ENCODE measurements around the gene CELF4. TPM values are rescaled to one million over a fixed set of nuclear protein-coding genes. Genes with fewer than 3 reads are reported as not detected.

Gene CELF4
- total RNA-seq, 1 experiment from 2014 or later = not detected

GRCh38 chr18:37243741-37244140 lies 321.9 kb downstream of the CELF4 start:
- H3K36me3 ChIP-seq = no peaks in the 10 kb centered on the region
- H3K27ac ChIP-seq = no peak overlapping the region
- no peaks in the 10 kb centered on the region for H3K9me3 ChIP-seq (replicated peaks)
- no peaks in the 10 kb centered on the region for H3K27me3 ChIP-seq
- no peak for DNase-seq
- no peaks in the 10 kb centered on the region for H3K4me1 ChIP-seq
- H3K4me3 ChIP-seq = no peak overlapping the region

GRCh38 chr18:37242826-37243560 lies 322.6 kb downstream of the CELF4 start:
- no peak for DNase-seq
- Histone ChIP-seq H3K4me3 (no peak overlapping the region), H3K36me3 (no peaks in the 10 kb centered on the region), H3K9me3 (replicated peaks) (no peaks in the 10 kb centered on the region), H3K4me1 (no peaks in the 10 kb centered on the region), H3K27me3 (no peaks in the 10 kb centered on the region), H3K27ac (no peak overlapping the region)

GRCh38 chr18:37242091-37242490 lies 323.5 kb downstream of the CELF4 start:
- Histone ChIP-seq H3K36me3 (no peaks in the 10 kb centered on the region), H3K9me3 (replicated peaks) (no peaks in the 10 kb centered on the region), H3K27me3 (no peaks in the 10 kb centered on the region), H3K27ac (no peak overlapping the region), H3K4me1 (no peaks in the 10 kb centered on the region), H3K4me3 (no peak overlapping the region)
- no peak for DNase-seq

- Histone ChIP-seq H3K27me3 (no peaks in the 10 kb centered on the region), H3K4me1 (no peaks in the 10 kb centered on the region), H3K36me3 (no peaks in the 10 kb centered on the region), H3K9me3 (replicated peaks) (no peaks in the 10 kb centered on the region), H3K27ac (no peak overlapping the region), H3K4me3 (no peak overlapping the region)
- no peak for DNase-seq
These were observed 327.1 kb downstream of the CELF4 start for GRCh38 chr18:37238282-37239108.

- Histone ChIP-seq H3K36me3 (no peaks in the 10 kb centered on the region), H3K27me3 (no peaks in the 10 kb centered on the region), H3K4me3 (no peak overlapping the region), H3K4me1 (no peaks in the 10 kb centered on the region), H3K27ac (no peak overlapping the region), H3K9me3 (replicated peaks) (no peaks in the 10 kb centered on the region)
- no peak for DNase-seq
These were observed 330.0 kb downstream of the CELF4 start for GRCh38 chr18:37235583-37235982.

- Histone ChIP-seq H3K4me3 (no peak overlapping the region), H3K36me3 (no peaks in the 10 kb centered on the region), H3K4me1 (no peaks in the 10 kb centered on the region), H3K27me3 (no peaks in the 10 kb centered on the region), H3K9me3 (replicated peaks) (no peaks in the 10 kb centered on the region), H3K27ac (no peak overlapping the region)
- DNase-seq = no peak
These were observed 334.3 kb downstream of the CELF4 start for GRCh38 chr18:37231251-37231650.

GRCh38 chr18:37230768-37231167 lies 334.8 kb downstream of the CELF4 start:
- no peaks in the 10 kb centered on the region for H3K27me3 ChIP-seq
- no peak overlapping the region for H3K27ac ChIP-seq
- DNase-seq = no peak
- no peaks in the 10 kb centered on the region for H3K9me3 ChIP-seq (replicated peaks)
- H3K4me3 ChIP-seq = no peak overlapping the region
- H3K36me3 ChIP-seq = no peaks in the 10 kb centered on the region
- no peaks in the 10 kb centered on the region for H3K4me1 ChIP-seq

- no peaks in the 10 kb centered on the region for H3K4me1 ChIP-seq
- H3K36me3 ChIP-seq = no peaks in the 10 kb centered on the region
- no peaks in the 10 kb centered on the region for H3K9me3 ChIP-seq (replicated peaks)
- no peak overlapping the region for H3K27ac ChIP-seq
- H3K4me3 ChIP-seq = no peak overlapping the region
- no peak for DNase-seq
- H3K27me3 ChIP-seq = no peaks in the 10 kb centered on the region
These were observed 340.3 kb downstream of the CELF4 start for GRCh38 chr18:37225279-37225678.

- H3K27me3 ChIP-seq = no peaks in the 10 kb centered on the region
- no peak overlapping the region for H3K27ac ChIP-seq
- no peaks in the 10 kb centered on the region for H3K9me3 ChIP-seq (replicated peaks)
- no peak for DNase-seq
- H3K36me3 ChIP-seq = no peaks in the 10 kb centered on the region
- H3K4me3 ChIP-seq = no peak overlapping the region
- no peaks in the 10 kb centered on the region for H3K4me1 ChIP-seq
These were observed 342.6 kb downstream of the CELF4 start for GRCh38 chr18:37222999-37223378.

- Histone ChIP-seq H3K9me3 (replicated peaks) (no peaks in the 10 kb centered on the region), H3K27ac (no peak overlapping the region), H3K4me1 (no peaks in the 10 kb centered on the region), H3K27me3 (no peaks in the 10 kb centered on the region), H3K4me3 (no peak overlapping the region), H3K36me3 (no peaks in the 10 kb centered on the region)
- no peak for DNase-seq
These were observed 343.1 kb downstream of the CELF4 start for GRCh38 chr18:37222354-37222998.

- Histone ChIP-seq H3K4me3 (no peak overlapping the region), H3K4me1 (no peaks in the 10 kb centered on the region), H3K27ac (no peak overlapping the region), H3K36me3 (no peaks in the 10 kb centered on the region), H3K9me3 (replicated peaks) (no peaks in the 10 kb centered on the region), H3K27me3 (no peaks in the 10 kb centered on the region)
- no peak for DNase-seq
These were observed 346.3 kb downstream of the CELF4 start for GRCh38 chr18:37219257-37219656.

GRCh38 chr18:37218022-37218590 lies 347.5 kb downstream of the CELF4 start:
- Histone ChIP-seq H3K27ac (no peak overlapping the region), H3K27me3 (no peaks in the 10 kb centered on the region), H3K4me3 (no peak overlapping the region), H3K9me3 (replicated peaks) (no peaks in the 10 kb centered on the region), H3K36me3 (no peaks in the 10 kb centered on the region), H3K4me1 (no peaks in the 10 kb centered on the region)
- no peak for DNase-seq

GRCh38 chr18:37210781-37211180 lies 354.8 kb downstream of the CELF4 start:
- H3K36me3 ChIP-seq = no peaks in the 10 kb centered on the region
- DNase-seq = no peak

GRCh38 chr18:37207343-37207742 lies 358.3 kb downstream of the CELF4 start:
- Histone ChIP-seq H3K9me3 (replicated peaks) (no peaks in the 10 kb centered on the region), H3K27me3 (no peaks in the 10 kb centered on the region), H3K4me3 (no peak overlapping the region), H3K4me1 (no peaks in the 10 kb centered on the region), H3K36me3 (no peaks in the 10 kb centered on the region), H3K27ac (no peak overlapping the region)
- DNase-seq = no peak

More at GRCh38 chr18:37210781-37211180, 354.8 kb downstream of the CELF4 start:
- Histone ChIP-seq H3K4me1 (no peaks in the 10 kb centered on the region), H3K27ac (no peak overlapping the region), H3K27me3 (no peaks in the 10 kb centered on the region), H3K4me3 (no peak overlapping the region), H3K9me3 (replicated peaks) (no peaks in the 10 kb centered on the region)

GRCh38 chr18:37199741-37200140 lies 365.9 kb downstream of the CELF4 start:
- peak overlapping the region; percentile 47 for H3K27ac ChIP-seq
- no peaks in the 10 kb centered on the region; the same call in 1 of the 2 replicates for H3K4me1 ChIP-seq
- DNase-seq = no peak
- H3K27me3 ChIP-seq = no peaks in the 10 kb centered on the region
- H3K36me3 ChIP-seq = no peaks in the 10 kb centered on the region
- H3K4me3 ChIP-seq = no peak overlapping the region
- H3K9me3 ChIP-seq (replicated peaks) = no peaks in the 10 kb centered on the region

All from SJCRH30 (cell line).